MM.1S (cell line): ENCODE results near the gene ZNF277.

Experiments used
- EZH2 ChIP-seq: fragments of 300-600 bp; sonication (generic); optimal IDR thresholded peaks from 2 replicates; pipeline ENCODE3; 2017; ENCODE audit warnings: low read depth, mild to moderate bottlenecking, antibody characterized with exemption, low read length, mixed read lengths
- TF ChIP-seq, protein P1 (sequence below): fragments of 300-600 bp; sonication (generic); IDR thresholded peaks from 2 replicates; pipeline ENCODE4 v1.5.1; 2016; ENCODE audit warnings: antibody characterized with exemption, low read length, mixed read lengths

DNA sequence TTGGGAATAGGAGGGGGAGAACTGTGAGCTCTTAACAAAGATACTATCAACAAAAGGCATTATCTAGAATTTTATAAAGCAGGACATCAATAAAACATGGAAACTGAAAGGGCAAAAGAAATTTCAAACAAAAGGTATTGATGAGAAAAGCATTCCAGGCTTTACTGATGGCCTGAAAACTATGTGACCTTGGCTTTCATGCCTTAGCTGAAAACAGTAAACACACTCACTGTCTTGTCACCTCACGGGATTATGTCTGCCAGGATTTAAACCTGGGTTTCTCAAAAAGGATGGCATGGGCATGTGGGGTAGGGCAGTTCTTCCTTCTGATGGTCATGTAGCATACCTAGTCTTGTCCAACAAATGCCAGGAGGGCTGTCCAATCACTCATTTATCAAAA is 23.2 kb upstream of the ZNF277 start:
- TF ChIP-seq, protein P1, sequence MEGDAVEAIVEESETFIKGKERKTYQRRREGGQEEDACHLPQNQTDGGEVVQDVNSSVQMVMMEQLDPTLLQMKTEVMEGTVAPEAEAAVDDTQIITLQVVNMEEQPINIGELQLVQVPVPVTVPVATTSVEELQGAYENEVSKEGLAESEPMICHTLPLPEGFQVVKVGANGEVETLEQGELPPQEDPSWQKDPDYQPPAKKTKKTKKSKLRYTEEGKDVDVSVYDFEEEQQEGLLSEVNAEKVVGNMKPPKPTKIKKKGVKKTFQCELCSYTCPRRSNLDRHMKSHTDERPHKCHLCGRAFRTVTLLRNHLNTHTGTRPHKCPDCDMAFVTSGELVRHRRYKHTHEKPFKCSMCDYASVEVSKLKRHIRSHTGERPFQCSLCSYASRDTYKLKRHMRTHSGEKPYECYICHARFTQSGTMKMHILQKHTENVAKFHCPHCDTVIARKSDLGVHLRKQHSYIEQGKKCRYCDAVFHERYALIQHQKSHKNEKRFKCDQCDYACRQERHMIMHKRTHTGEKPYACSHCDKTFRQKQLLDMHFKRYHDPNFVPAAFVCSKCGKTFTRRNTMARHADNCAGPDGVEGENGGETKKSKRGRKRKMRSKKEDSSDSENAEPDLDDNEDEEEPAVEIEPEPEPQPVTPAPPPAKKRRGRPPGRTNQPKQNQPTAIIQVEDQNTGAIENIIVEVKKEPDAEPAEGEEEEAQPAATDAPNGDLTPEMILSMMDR = no peak
- TF ChIP-seq EZH2 = no peak
